ENCODE measurements around the gene ADCY9. TPM values are rescaled to one million over a fixed set of nuclear protein-coding genes. Genes with fewer than 3 reads are reported as not detected.
A peak's percentile ranks its signal among the peaks of the same experiment; 100 is the strongest.

Gene ADCY9
- total RNA-seq, 2 donors from 2014 or later: 31.5 to 42.2 TPM

GRCh38 chr16:4056161-4057105 is 59.8 kb downstream of the ADCY9 start:
- H3K9me3 ChIP-seq: peaks cover 0 to 14% of the 10 kb centered on the region in 2 donors
- no peak for DNase-seq (ENCODE audit: low spot score)
- peaks cover 0 to 33% of the 10 kb centered on the region in 2 donors for H3K4me1 ChIP-seq
- no peak overlapping the region for H3K27ac ChIP-seq
- no peak overlapping the region for H3K4me3 ChIP-seq
- H3K27me3 ChIP-seq: no peaks in the 10 kb centered on the region
- TF ChIP-seq CTCF (IDR thresholded peaks at IDR 0.05): no peak
- H3K36me3 ChIP-seq: no peaks in the 10 kb centered on the region

- peaks cover 0 to 7% of the 10 kb centered on the region in 2 donors for H3K9me3 ChIP-seq
- no peak for TF ChIP-seq CTCF (IDR thresholded peaks at IDR 0.05)
- no peak overlapping the region for H3K27ac ChIP-seq
- no peak overlapping the region for H3K4me3 ChIP-seq
- peaks cover 0 to 33% of the 10 kb centered on the region in 2 donors for H3K4me1 ChIP-seq
- no peaks in the 10 kb centered on the region for H3K36me3 ChIP-seq
- DNase-seq (ENCODE audit: low spot score): no peak
- no peaks in the 10 kb centered on the region for H3K27me3 ChIP-seq
Measured at GRCh38 chr16:4055748-4056147, 60.5 kb downstream of the ADCY9 start.

GRCh38 chr16:4053301-4053845 is 62.9 kb downstream of the ADCY9 start:
- no peaks in the 10 kb centered on the region for H3K36me3 ChIP-seq

GRCh38 chr16:4052801-4053293 is 63.4 kb downstream of the ADCY9 start:
- no peak for TF ChIP-seq CTCF (IDR thresholded peaks at IDR 0.05)
- peak overlapping the region; percentile 77 to 90 for H3K27ac ChIP-seq
- peaks cover 0 to 33% of the 10 kb centered on the region in 2 donors for H3K4me1 ChIP-seq
- H3K27me3 ChIP-seq: no peaks in the 10 kb centered on the region
- H3K4me3 ChIP-seq: peak overlapping the region in 1 of 2 donors; percentile 30
- no peaks in the 10 kb centered on the region for H3K9me3 ChIP-seq
- no peaks in the 10 kb centered on the region for H3K36me3 ChIP-seq
- peak; percentile 77 for DNase-seq (ENCODE audit: low spot score)

More at GRCh38 chr16:4053301-4053845, 62.9 kb downstream of the ADCY9 start:
- Histone ChIP-seq H3K9me3 (no peaks in the 10 kb centered on the region), H3K4me3 (peak overlapping the region in 1 of 2 donors; percentile 30), H3K27ac (peak overlapping the region; percentile 77 to 90), H3K4me1 (peaks cover 0 to 33% of the 10 kb centered on the region in 2 donors), H3K27me3 (no peaks in the 10 kb centered on the region)
- DNase-seq (ENCODE audit: low spot score): peak; percentile 78
- no peak for TF ChIP-seq CTCF (IDR thresholded peaks at IDR 0.05)

GRCh38 chr16:4052096-4052495 is 64.1 kb downstream of the ADCY9 start:
- Histone ChIP-seq H3K4me3 (no peak overlapping the region), H3K36me3 (no peaks in the 10 kb centered on the region), H3K9me3 (no peaks in the 10 kb centered on the region), H3K27ac (peak overlapping the region; percentile 77 to 90), H3K4me1 (peaks cover 0 to 33% of the 10 kb centered on the region in 2 donors), H3K27me3 (no peaks in the 10 kb centered on the region)
- peak; percentile 49 for DNase-seq (ENCODE audit: low spot score)
- TF ChIP-seq CTCF (IDR thresholded peaks at IDR 0.05): no peak

Data from right atrium auricular region (tissue), 2 donors.